ENCODE data around the gene PTPRN2. TPM values are rescaled to one million over a fixed set of nuclear protein-coding genes. Genes with fewer than 3 reads are reported as not detected.

The PTPRN2 gene
- total and polyA plus RNA-seq, 7 donors: 3.2 to 7.1 (median 5.5) TPM

GRCh38 chr7:157652954-157653826 lies 934.4 kb downstream of the PTPRN2 start:
- TF ChIP-seq POLR2A (IDR thresholded peaks at IDR 0.05) (no peak), EP300 (IDR thresholded peaks at IDR 0.05) (no peak), POLR2AphosphoS5 (IDR thresholded peaks at IDR 0.05) (no peak), CTCF (IDR thresholded peaks at IDR 0.05) (no peak)
- H3K4me1 ChIP-seq: no peaks in the 10 kb centered on the region
- H3K9me3 ChIP-seq: no peaks in the 10 kb centered on the region
- DNase-seq: no peak
- H3K27ac ChIP-seq: no peak overlapping the region
- intact Hi-C loops (cut with DNase I): no loop called here
- H3K4me3 ChIP-seq: no peak overlapping the region
- H3K27me3 ChIP-seq: peaks cover 0 to 3% (median 0%) of the 10 kb centered on the region in 3 donors
- WGBS, 2 donors: 87% methylated on average over 32 of the region's 32 CpGs
- H3K36me3 ChIP-seq: no peaks in the 10 kb centered on the region

DNA sequence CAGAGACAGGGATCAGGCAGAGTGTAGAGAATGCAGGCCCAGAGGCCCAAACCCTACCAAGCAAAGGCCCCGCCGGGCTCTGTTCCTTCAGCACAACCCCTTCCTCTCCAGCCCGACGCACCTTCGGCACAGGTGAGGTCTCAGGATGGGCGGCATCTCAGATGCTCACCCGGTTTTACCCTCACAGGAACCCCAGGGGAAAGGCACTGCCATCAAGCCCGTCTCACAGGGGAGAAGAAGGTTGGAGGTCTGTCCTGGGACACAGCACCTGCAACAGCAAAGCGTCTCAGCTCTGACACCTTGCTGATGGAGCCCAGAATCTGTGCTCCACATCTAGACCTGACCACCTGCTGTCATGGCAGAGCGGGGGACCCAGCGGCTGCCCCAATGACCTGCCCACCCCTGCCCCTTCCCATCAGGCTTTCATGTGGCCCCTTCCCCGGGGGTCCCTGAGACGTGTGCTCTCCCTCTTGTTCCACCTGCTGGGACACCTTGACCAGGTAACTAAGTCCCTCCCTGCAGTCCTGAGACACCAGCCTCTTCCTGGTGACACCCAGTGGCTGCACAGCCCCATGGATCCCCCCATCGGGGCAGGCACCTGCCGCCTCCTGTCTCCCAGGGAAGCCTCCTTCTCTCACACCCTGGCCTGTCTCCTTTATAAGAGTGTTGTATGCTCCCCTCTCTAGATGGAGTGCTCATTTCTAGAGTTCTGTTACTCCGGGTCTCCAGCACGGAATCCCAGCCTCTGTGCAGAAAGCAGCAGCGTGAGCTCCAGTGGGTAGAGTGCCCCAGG lies 935.3 kb downstream of the PTPRN2 start:
- no peak for TF ChIP-seq POLR2A (IDR thresholded peaks at IDR 0.05)
- no peak for TF ChIP-seq POLR2AphosphoS5 (IDR thresholded peaks at IDR 0.05)
- no peak for TF ChIP-seq EP300 (IDR thresholded peaks at IDR 0.05)
- no peak for TF ChIP-seq CTCF (IDR thresholded peaks at IDR 0.05)
- no peaks in the 10 kb centered on the region for H3K36me3 ChIP-seq
- DNase-seq: no peak
- WGBS, 2 donors: 88 to 89% methylated on average over 18 of the region's 18 CpGs
- H3K4me1 ChIP-seq: no peaks in the 10 kb centered on the region
- intact Hi-C loops (cut with DNase I): no loop called here
- H3K27ac ChIP-seq: no peak overlapping the region
- H3K27me3 ChIP-seq: no peaks in the 10 kb centered on the region
- no peak overlapping the region for H3K4me3 ChIP-seq
- no peaks in the 10 kb centered on the region for H3K9me3 ChIP-seq

DNA sequence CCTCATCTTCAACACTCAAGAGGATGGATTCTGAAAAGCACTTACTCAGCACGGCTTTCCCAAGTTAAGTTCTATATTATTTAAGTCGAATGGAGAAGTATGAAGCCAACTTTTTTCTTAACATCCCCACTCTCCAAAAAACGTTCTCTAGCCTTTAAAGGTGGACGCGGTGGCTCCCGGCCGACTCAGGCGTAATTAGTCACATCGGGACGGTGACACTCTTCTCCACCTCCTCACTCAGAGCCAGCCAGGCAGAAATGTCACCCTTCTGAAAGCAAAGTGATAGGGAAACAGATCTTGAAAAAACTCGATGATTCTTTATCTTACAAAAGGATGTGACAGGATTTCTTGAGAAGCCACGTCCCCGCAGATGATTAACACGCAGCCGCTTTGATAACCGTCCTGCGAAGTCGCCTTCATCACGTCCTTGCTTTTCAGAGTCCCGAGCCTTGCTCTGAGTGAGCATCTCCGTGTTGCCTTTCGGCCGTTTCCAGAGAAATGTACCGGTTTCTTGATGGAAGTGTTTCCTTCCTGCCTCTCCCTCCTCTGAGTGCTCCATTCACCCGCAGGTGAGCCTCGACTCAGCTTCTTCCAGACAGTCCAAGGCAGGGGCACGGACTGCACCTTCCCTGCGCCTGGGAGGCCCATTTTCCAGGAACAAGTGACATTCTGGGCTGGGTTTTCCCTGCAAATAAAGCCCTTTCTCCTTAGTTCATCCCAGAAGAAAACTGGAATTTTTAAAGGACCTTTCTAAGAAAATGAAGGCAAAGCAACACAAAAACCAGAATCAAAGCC lies 936.1 kb downstream of the PTPRN2 start:
- DNase-seq: no peak
- no peaks in the 10 kb centered on the region for H3K9me3 ChIP-seq
- intact Hi-C loops (cut with DNase I): no loop called here
- no peaks in the 10 kb centered on the region for H3K4me1 ChIP-seq
- WGBS, 2 donors: 85 to 87% methylated on average over 28 of the region's 28 CpGs
- H3K27ac ChIP-seq: no peak overlapping the region
- no peaks in the 10 kb centered on the region for H3K36me3 ChIP-seq
- TF ChIP-seq CTCF (IDR thresholded peaks at IDR 0.05) (no peak), POLR2A (IDR thresholded peaks at IDR 0.05) (no peak), POLR2AphosphoS5 (IDR thresholded peaks at IDR 0.05) (no peak), EP300 (IDR thresholded peaks at IDR 0.05) (no peak)
- no peak overlapping the region for H3K4me3 ChIP-seq
- H3K27me3 ChIP-seq: no peaks in the 10 kb centered on the region

- TF ChIP-seq CTCF (IDR thresholded peaks at IDR 0.05) (no peak), EP300 (IDR thresholded peaks at IDR 0.05) (no peak), POLR2AphosphoS5 (IDR thresholded peaks at IDR 0.05) (no peak), POLR2A (IDR thresholded peaks at IDR 0.05) (no peak)
- Histone ChIP-seq H3K4me1 (no peaks in the 10 kb centered on the region), H3K4me3 (no peak overlapping the region), H3K27ac (no peak overlapping the region), H3K36me3 (no peaks in the 10 kb centered on the region), H3K27me3 (no peaks in the 10 kb centered on the region), H3K9me3 (no peaks in the 10 kb centered on the region)
- 94% methylated on average over 19 of the region's 19 CpGs for WGBS, 2 donors
- DNase-seq: no peak
- intact Hi-C loops (cut with DNase I): no loop called here
Observed at GRCh38 chr7:157650801-157651200, 936.8 kb downstream of the PTPRN2 start.

Data from sigmoid colon (tissue), 7 donors.